GM23248 (cell line): ENCODE data around the gene AKAP6. TPM values are rescaled to one million over a fixed set of nuclear protein-coding genes. Genes with fewer than 3 reads are reported as not detected.

Experiments
- DNase-seq: peaks from one replicate; pipeline ENCODE4 v3.0.0-alpha.2; 2015
- H2AFZ ChIP-seq: fragments of 200-600 bp; sonication (generic); 2 replicates; pipeline ENCODE4 v1.6.1; 2016; ENCODE audit warnings: antibody characterized with exemption
- H3F3A ChIP-seq: fragments of 200-600 bp; sonication (generic); 2 replicates; pipeline ENCODE4 v1.6.1; 2016; ENCODE audit warnings: mild to moderate bottlenecking, antibody characterized with exemption, mixed run types; ENCODE audit not compliant: insufficient read depth
- H3K27ac ChIP-seq: fragments of 200-600 bp; sonication (generic); 2 replicates; pipeline ENCODE4 v1.5.1; 2016; ENCODE audit warnings: mild to moderate bottlenecking
- H3K27me3 ChIP-seq: fragments of 200-600 bp; sonication (generic); replicated peaks from 2 replicates; pipeline ENCODE4 v1.6.1; 2016; ENCODE audit warnings: mild to moderate bottlenecking; ENCODE audit not compliant: insufficient read depth
- H3K36me3 ChIP-seq: fragments of 200-600 bp; sonication (generic); 2 replicates; pipeline ENCODE4 v1.6.1; 2016; ENCODE audit warnings: low read depth, mild to moderate bottlenecking
- H3K4me1 ChIP-seq: fragments of 200-600 bp; sonication (generic); 2 replicates; pipeline ENCODE4 v1.6.1; 2016; ENCODE audit warnings: mild to moderate bottlenecking; ENCODE audit not compliant: insufficient read depth
- H3K4me2 ChIP-seq: fragments of 200-600 bp; sonication (generic); one replicate; pipeline ENCODE4 v1.6.1; 2016; ENCODE audit warnings: mild to moderate bottlenecking; ENCODE audit not compliant: unreplicated experiment
- H3K4me3 ChIP-seq: fragments of 200-600 bp; sonication (generic); 2 replicates; pipeline ENCODE4 v1.5.1; 2016; ENCODE audit warnings: mild to moderate bottlenecking
- H3K79me2 ChIP-seq: fragments of 200-600 bp; sonication (generic); 2 replicates; pipeline ENCODE4 v1.6.1; 2016; ENCODE audit warnings: mild to moderate bottlenecking; ENCODE audit not compliant: insufficient read depth
- H3K9ac ChIP-seq: fragments of 200-600 bp; sonication (generic); 2 replicates; pipeline ENCODE4 v1.6.1; 2016; ENCODE audit warnings: mild to moderate bottlenecking
- H3K9me2 ChIP-seq: fragments of 200-600 bp; sonication (generic); 2 replicates; pipeline ENCODE4 v1.6.1; 2016; ENCODE audit warnings: mixed run types, mild to moderate bottlenecking, moderate library complexity; ENCODE audit not compliant: insufficient read depth
- H3K9me3 ChIP-seq: fragments of 200-600 bp; sonication (generic); one replicate; pipeline ENCODE4 v1.6.1; 2017; ENCODE audit warnings: low read depth
- H4K20me1 ChIP-seq: fragments of 200-600 bp; sonication (generic); 2 replicates; pipeline ENCODE4 v1.6.0; 2016; ENCODE audit not compliant: insufficient read depth
- EZH2 ChIP-seq: fragments of 200-600 bp; sonication (generic); IDR thresholded peaks from 2 replicates; pipeline ENCODE4 v1.6.1; 2018; ENCODE audit warnings: antibody characterized with exemption, mild to moderate bottlenecking; ENCODE audit not compliant: insufficient read depth, poor library complexity, severe bottlenecking
- EZH2phosphoT487 ChIP-seq: fragments of 200-600 bp; sonication (generic); IDR thresholded peaks from 2 replicates; pipeline ENCODE4 v1.6.1; 2018; ENCODE audit warnings: antibody characterized with exemption, moderate library complexity, mild to moderate bottlenecking, low read depth; ENCODE audit not compliant: insufficient read depth
- WGBS, 2 experiments: methylation state at CpG; one replicate each; pipeline ENCODE4 v1.1.6; 2015 to 2017; ENCODE audit warnings: low lambda C conversion rate in 2 of 2, low coverage in 1 of 2; ENCODE audit errors: missing lambda C conversion rate in 2 of 2; 5-methylcytosine and 5-hydroxymethylcytosine counted together
- in situ Hi-C: fragments of 300-500 bp; cut with MboI; formaldehyde crosslinking; loops from 2 replicates; pipeline ENCODE4 v1.15.0; 2020
- polyA plus RNA-seq: library from polyadenylated mRNA; unstranded; fragments of >200 nt; fragmentation: Nextera tagmentation; extraction: Ambion mirVana; gene quantifications from 2 replicates; pipeline ENCODE4 v1.2.1, GENCODE V29; 2016
- total RNA-seq: library from RNA; depleted of rRNA; stranded (reverse); fragments of >200 nt; shearing (Covaris generic); gene quantifications from 2 replicates; pipeline ENCODE4 v1.2.3, GENCODE V29; 2014

The AKAP6 gene
- total and polyA plus RNA-seq, 2 experiments from 2014 or later = 4.8 to 19.1 TPM

DNA sequence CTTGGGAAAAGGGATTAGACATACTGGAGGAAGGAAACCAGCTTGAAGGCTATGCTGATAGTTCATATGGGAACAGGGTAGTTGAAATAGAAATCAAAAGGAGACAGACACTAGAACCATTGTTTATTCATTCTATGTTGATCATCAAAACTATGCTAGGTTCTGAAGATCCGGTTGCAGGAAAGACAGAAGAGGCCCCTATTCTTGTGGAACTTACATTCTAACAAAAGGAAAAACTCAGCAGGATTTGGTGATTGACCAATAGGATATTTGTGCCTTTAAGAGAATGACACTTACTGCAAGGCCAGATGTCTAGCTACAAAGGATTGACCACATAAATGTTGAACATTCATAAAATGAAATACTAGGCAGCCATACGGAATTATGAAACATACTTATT is 179.2 kb downstream of the AKAP6 start:
- H2AFZ ChIP-seq = no peak overlapping the region
- H3K4me3 ChIP-seq = no peak overlapping the region
- no peaks in the 10 kb centered on the region for H3K9me3 ChIP-seq
- 26 to 35% methylated on average over 2 of the region's 2 CpGs for WGBS, 2 experiments
- no peaks in the 10 kb centered on the region for H3K27me3 ChIP-seq
- no peaks in the 10 kb centered on the region for H4K20me1 ChIP-seq
- in situ Hi-C loops = no loop called here
- H3F3A ChIP-seq = peaks cover 43% of the 10 kb centered on the region
- TF ChIP-seq EZH2phosphoT487 (no peak), EZH2 (no peak)
- peak overlapping the region; percentile 94 for H3K27ac ChIP-seq
- H3K9ac ChIP-seq = peak overlapping the region; percentile 54
- H3K79me2 ChIP-seq = no peaks in the 10 kb centered on the region
- no peaks in the 10 kb centered on the region for H3K9me2 ChIP-seq
- peak; percentile 44 for DNase-seq
- H3K4me2 ChIP-seq = peak overlapping the region; percentile 41
- H3K36me3 ChIP-seq = no peaks in the 10 kb centered on the region
- H3K4me1 ChIP-seq = peaks cover 53% of the 10 kb centered on the region

DNA sequence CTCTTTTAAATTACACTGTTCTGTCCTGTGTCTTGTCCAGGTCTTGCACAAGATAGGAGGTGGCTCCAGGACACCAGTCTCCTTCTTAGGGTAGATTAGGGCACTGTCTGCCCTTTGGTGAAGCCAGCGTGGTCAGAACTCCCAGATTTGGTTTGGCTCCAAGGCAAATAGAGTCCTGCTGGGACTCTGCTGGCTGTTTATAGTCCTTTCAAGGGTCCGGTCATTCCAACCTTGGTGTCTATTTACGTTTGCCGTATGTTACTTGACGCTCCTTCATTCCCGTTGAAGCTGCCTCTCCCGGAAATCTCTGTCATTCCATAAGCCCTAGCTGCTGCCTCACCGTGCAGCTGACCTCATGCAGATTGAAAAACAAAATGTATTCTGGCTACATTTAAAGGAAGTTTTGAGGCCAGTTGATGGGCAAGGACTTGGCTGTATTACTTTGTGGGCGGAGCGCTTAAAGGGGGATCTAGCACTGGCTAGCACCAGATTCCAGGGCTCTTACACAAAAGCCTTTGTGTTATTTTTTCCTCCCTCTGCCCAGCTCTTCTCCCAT is 180.6 kb downstream of the AKAP6 start:
- H3K9me3 ChIP-seq = no peaks in the 10 kb centered on the region
- H3K4me1 ChIP-seq = peaks cover 68% of the 10 kb centered on the region
- peak overlapping the region; percentile 94 for H3K27ac ChIP-seq
- peak overlapping the region; percentile 71 for H3K4me2 ChIP-seq
- no peak for TF ChIP-seq EZH2phosphoT487
- no peak for TF ChIP-seq EZH2
- no peaks in the 10 kb centered on the region for H3K9me2 ChIP-seq
- no peaks in the 10 kb centered on the region for H3K27me3 ChIP-seq
- 2 to 3% methylated on average over 10 of the region's 10 CpGs for WGBS, 2 experiments
- H3K4me3 ChIP-seq = peak overlapping the region; percentile 35
- H3K36me3 ChIP-seq = no peaks in the 10 kb centered on the region
- H4K20me1 ChIP-seq = no peaks in the 10 kb centered on the region
- peak overlapping the region; percentile 70 for H2AFZ ChIP-seq
- peak overlapping the region; percentile 62 for H3K9ac ChIP-seq
- H3K79me2 ChIP-seq = no peaks in the 10 kb centered on the region
- in situ Hi-C loops = no loop called here
- DNase-seq = peak; percentile 99
- peaks cover 54% of the 10 kb centered on the region for H3F3A ChIP-seq

DNA sequence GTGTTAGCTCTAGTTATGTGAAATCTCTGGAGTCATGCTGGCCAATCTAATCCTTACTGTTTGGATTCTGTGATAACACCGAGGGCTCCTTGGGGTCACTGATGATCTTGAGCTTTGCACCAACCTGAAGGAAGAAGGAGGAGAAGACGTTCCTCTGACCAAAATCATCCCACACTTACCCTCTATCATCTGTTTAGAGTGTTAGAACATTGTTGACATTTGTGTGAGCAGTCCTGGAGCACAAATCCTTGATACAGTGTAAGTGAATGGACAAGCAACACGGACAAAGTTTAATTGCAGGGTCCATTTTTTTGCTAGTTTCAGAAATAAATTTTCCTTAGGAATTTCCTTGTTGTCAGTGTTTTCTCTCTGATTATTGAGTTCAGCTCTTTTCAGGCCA is 181.7 kb downstream of the AKAP6 start:
- Histone ChIP-seq H3K79me2 (no peaks in the 10 kb centered on the region), H3K4me2 (peak overlapping the region; percentile 11), H3F3A (peaks cover 54% of the 10 kb centered on the region), H2AFZ (peak overlapping the region; percentile 67), H3K36me3 (no peaks in the 10 kb centered on the region), H3K9me3 (no peaks in the 10 kb centered on the region), H3K4me1 (peaks cover 68% of the 10 kb centered on the region), H3K9me2 (no peaks in the 10 kb centered on the region), H3K9ac (peak overlapping the region; percentile 8; the same call in 1 of the 2 replicates), H3K4me3 (no peak overlapping the region), H3K27ac (peak overlapping the region; percentile 94), H3K27me3 (no peaks in the 10 kb centered on the region), H4K20me1 (no peaks in the 10 kb centered on the region)
- no peak for DNase-seq
- 53 to 59% methylated on average over 3 of the region's 3 CpGs for WGBS, 2 experiments
- no peak for TF ChIP-seq EZH2phosphoT487
- no peak for TF ChIP-seq EZH2
- in situ Hi-C loops = no loop called here

DNA sequence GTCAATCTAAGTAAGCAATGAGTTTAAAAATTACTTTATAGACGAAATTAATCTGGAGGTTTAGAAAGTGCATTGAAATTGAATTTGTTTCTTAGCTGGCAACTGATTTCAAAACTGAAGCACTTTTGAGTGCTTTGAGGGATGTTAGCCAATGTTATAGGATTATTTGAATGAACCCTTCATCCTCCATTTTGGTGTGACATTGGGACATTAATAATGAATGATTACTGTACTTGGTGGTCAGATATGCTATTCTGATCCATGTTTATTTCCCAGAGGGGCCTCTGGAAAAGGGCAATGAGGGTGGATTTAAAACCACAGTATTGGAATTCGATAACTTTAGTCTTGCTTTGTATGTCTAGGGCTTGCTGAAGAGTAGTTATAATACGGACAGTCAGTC is 183.2 kb downstream of the AKAP6 start:
- Histone ChIP-seq H4K20me1 (no peaks in the 10 kb centered on the region), H3K27me3 (no peaks in the 10 kb centered on the region), H3F3A (peaks cover 45% of the 10 kb centered on the region), H3K4me2 (peak overlapping the region; percentile 17), H3K4me3 (no peak overlapping the region), H3K4me1 (peaks cover 63% of the 10 kb centered on the region), H3K36me3 (no peaks in the 10 kb centered on the region), H3K27ac (no peak overlapping the region), H3K9ac (0 out of 2 replicates have a peak overlapping the region, but pooled peaks have one; percentile 18), H3K9me2 (no peaks in the 10 kb centered on the region), H3K9me3 (no peaks in the 10 kb centered on the region), H3K79me2 (no peaks in the 10 kb centered on the region), H2AFZ (peak overlapping the region; percentile 28; the same call in 1 of the 2 replicates)
- in situ Hi-C loops = no loop called here
- DNase-seq = no peak
- TF ChIP-seq EZH2 (no peak), EZH2phosphoT487 (no peak)
- 73 to 77% methylated on average over 3 of the region's 3 CpGs for WGBS, 2 experiments

DNA sequence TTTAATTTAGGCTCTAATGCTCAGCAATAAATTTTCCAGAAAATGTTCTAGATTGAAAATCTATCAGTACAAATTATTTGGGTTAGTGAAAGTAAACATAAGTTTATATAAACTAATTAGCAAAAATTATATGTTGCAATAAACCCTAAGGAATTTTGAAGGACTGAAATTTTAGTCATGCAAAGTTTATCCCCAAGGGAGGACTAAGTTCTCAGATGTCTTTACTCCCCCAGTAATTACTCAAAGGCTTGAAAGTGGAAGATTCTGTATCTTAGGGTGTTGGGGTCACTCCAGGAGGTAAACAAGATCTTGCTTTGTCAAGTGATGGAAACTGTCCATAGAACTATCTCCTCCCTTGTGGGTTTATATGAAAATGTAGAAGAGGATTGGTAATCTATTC is 183.7 kb downstream of the AKAP6 start:
- Histone ChIP-seq H3K9ac (peak overlapping the region; percentile 18), H3K79me2 (no peaks in the 10 kb centered on the region), H3F3A (peaks cover 41% of the 10 kb centered on the region), H3K4me3 (no peak overlapping the region), H3K9me3 (no peaks in the 10 kb centered on the region), H3K27ac (no peak overlapping the region), H3K4me2 (peak overlapping the region; percentile 17), H3K36me3 (no peaks in the 10 kb centered on the region), H3K4me1 (peaks cover 58% of the 10 kb centered on the region), H2AFZ (peak overlapping the region; percentile 28; the same call in 1 of the 2 replicates), H4K20me1 (no peaks in the 10 kb centered on the region), H3K9me2 (no peaks in the 10 kb centered on the region), H3K27me3 (no peaks in the 10 kb centered on the region)
- in situ Hi-C loops = no loop called here
- TF ChIP-seq EZH2 (no peak), EZH2phosphoT487 (no peak)
- peak; percentile 52 for DNase-seq
